ENCODE data around the gene ARVCF. TPM values are rescaled to one million over a fixed set of nuclear protein-coding genes. Genes with fewer than 3 reads are reported as not detected.

ARVCF gene
- total RNA-seq, 4 donors from 2014 or later, result 47.5 to 98.3 (median 80.6) TPM

DNA sequence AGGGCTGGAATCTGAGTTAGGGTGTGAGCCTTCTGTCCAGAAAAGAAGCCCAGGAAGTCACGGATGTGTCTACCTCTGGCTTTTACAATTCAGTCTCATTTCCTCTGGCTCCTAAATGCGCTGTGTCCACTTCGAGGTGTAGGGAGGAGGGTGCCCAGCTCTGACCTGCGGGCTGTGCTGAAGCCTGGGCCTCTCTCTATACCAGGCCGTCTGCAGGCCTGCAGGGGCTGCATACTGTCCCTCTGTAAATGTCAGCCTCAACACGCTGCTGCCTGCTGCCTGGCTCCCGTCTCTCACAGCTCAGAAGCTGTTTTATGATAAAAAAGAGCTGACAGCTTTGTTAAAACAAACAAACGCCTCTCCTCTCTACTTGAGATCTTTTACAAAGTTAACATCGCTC lies 14.5 kb downstream of the ARVCF start:
- Histone ChIP-seq H3K4me3 (no peak overlapping the region), H3K27ac (peak overlapping the region; percentile 24 to 93 (median 70)), H3K9me3 (peaks cover 0 to 15% (median 7%) of the 10 kb centered on the region in 4 donors), H3K27me3 (no peaks in the 10 kb centered on the region), H3K4me1 (peaks cover 0 to 52% (median 30%) of the 10 kb centered on the region in 4 donors), H3K36me3 (no peaks in the 10 kb centered on the region)
- DNase-seq (ENCODE audit: low spot score in 2 of 2), result no peak
- WGBS, 2 donors, result 45 to 47% methylated on average over 9 of the region's 9 CpGs
- TF ChIP-seq, protein P1, sequence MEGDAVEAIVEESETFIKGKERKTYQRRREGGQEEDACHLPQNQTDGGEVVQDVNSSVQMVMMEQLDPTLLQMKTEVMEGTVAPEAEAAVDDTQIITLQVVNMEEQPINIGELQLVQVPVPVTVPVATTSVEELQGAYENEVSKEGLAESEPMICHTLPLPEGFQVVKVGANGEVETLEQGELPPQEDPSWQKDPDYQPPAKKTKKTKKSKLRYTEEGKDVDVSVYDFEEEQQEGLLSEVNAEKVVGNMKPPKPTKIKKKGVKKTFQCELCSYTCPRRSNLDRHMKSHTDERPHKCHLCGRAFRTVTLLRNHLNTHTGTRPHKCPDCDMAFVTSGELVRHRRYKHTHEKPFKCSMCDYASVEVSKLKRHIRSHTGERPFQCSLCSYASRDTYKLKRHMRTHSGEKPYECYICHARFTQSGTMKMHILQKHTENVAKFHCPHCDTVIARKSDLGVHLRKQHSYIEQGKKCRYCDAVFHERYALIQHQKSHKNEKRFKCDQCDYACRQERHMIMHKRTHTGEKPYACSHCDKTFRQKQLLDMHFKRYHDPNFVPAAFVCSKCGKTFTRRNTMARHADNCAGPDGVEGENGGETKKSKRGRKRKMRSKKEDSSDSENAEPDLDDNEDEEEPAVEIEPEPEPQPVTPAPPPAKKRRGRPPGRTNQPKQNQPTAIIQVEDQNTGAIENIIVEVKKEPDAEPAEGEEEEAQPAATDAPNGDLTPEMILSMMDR (IDR thresholded peaks at IDR 0.05), result no peak
- TF ChIP-seq EP300 (IDR thresholded peaks at IDR 0.05) (no peak), POLR2A (IDR thresholded peaks at IDR 0.05) (no peak)

DNA sequence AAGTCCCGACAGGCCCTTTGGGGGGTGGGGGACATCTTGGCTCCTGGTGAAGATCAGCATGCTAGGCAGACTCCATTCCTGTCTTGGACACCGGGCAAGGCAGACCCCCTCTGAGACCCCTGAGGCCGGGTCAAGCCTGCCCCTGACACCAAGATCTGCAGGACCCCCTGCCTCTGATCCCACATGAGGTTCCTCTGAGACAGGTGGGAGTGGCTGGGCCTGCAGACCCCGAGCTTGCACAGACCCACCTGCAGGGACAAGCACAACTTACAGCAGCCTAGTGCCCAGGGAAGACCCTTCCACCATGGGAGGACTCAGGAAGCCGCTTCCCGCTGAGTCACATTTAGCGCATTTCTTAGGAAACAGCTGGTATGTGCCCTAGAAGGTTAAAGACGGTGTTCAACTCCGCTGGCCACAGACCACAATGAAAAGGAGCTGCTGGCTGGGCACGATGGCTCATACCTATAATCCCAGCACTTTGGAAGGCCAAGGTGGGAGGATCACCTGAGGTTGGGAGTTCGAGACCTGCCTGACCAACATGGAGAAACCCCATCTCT lies 15.5 kb downstream of the ARVCF start:
- Histone ChIP-seq H3K36me3 (no peaks in the 10 kb centered on the region), H3K27me3 (no peaks in the 10 kb centered on the region), H3K27ac (peak overlapping the region in 3 of 4 donors; percentile 6 to 93 (median 87)), H3K9me3 (peaks cover 0 to 15% (median 7%) of the 10 kb centered on the region in 4 donors), H3K4me1 (peaks cover 0 to 62% (median 39%) of the 10 kb centered on the region in 4 donors), H3K4me3 (no peak overlapping the region)
- TF ChIP-seq, protein P1 (IDR thresholded peaks at IDR 0.05), result no peak
- TF ChIP-seq POLR2A (IDR thresholded peaks at IDR 0.05) (no peak), EP300 (IDR thresholded peaks at IDR 0.05) (no peak)
- WGBS, 2 donors, result 72 to 75% methylated on average over 11 of the region's 11 CpGs
- DNase-seq (ENCODE audit: low spot score in 2 of 2), result no peak

DNA sequence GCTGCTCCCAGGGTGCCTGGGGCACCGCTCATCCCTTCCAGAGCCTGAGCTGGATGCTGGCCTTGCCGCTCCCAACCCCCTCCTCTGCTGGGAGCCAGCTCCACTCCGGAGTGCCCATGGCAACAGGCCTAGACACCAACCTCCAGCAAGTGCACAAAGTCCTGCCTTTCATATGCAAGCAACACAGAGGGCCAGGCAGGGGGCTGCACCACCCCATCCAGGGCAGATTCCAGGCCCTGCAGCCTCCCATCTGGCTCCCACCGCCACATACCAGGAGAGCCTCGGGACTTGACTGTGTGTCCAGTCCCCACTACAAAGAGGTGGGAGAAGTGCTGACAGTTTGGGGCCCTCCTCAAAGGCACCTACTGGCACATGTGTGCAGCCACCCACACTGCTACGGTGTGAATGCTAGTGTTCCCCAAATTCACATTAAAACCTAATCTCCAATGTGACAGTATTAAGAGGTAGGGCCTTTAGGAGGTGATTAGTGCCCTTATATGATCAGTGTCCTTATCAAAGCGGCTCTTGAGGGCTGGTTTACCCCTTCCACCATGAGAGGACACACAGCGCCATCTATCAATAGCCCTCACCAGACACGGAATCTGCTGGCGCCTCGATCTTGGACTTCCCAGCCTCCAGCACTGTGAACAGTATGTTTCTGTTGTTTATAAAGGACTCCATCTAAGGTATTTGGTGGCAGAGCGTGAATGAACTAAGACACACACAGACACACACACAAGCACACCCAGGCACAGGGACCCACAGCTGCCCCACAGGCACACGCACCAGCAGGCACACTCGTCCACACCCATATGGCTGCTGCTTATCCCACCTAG lies 16.2 kb downstream of the ARVCF start:
- Histone ChIP-seq H3K4me3 (no peak overlapping the region), H3K36me3 (no peaks in the 10 kb centered on the region), H3K4me1 (peaks cover 0 to 69% (median 45%) of the 10 kb centered on the region in 4 donors), H3K9me3 (peaks cover 0 to 15% (median 7%) of the 10 kb centered on the region in 4 donors), H3K27me3 (no peaks in the 10 kb centered on the region), H3K27ac (peak overlapping the region; percentile 21 to 93 (median 78))
- 46 to 48% methylated on average over 10 to 14 of the region's 14 CpGs for WGBS, 2 donors
- TF ChIP-seq, protein P1 (IDR thresholded peaks at IDR 0.05), result peak in 1 of 5 experiments; percentile 6
- TF ChIP-seq POLR2A (IDR thresholded peaks at IDR 0.05) (no peak), EP300 (IDR thresholded peaks at IDR 0.05) (peak in 1 of 2 donors; percentile 23)
- no peak for DNase-seq (ENCODE audit: low spot score in 2 of 2)

DNA sequence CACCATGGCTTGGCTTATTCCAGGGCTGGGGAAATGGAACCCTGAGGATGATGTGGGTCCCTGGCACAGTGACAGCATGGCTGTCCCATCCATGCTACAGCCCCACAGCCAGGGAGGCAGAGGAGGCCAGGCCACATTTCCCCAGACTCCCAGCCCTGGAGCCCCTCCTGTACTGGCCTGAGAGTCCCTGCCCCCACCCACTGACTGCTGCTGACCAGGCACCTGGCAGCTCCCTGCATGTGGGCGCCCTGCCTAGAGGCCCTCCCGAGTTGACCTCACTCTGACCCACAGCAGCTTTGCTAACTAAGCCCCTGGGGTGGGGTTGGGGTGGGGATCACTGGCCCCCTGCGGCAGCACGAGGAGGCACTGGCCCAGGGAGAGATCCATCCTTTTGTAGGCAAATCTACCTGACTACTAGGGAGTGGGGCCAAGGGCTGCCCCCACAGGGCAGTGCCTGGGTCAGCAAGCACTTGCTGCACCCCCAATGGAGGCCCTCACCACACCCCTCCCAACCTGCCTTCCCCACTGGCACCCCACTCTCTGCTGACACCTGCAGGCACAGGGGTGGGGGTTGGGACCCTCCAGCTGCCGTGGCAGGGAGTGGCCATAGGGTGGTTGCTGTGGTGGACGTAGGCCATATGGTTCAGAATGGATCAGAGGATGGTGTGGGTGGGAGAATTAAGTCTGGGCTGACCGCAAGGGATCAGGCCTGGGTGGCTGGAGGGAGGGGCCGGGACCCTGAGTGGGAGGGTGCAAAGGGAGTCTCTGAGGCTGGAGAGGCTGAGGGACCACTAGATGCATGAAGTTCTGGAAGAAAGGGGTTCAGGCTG lies 17.4 kb downstream of the ARVCF start:
- Histone ChIP-seq H3K36me3 (no peaks in the 10 kb centered on the region), H3K4me1 (peaks cover 0 to 79% (median 47%) of the 10 kb centered on the region in 4 donors), H3K27ac (peak overlapping the region in 3 of 4 donors; percentile 70 to 93 (median 87)), H3K4me3 (no peak overlapping the region), H3K27me3 (no peaks in the 10 kb centered on the region), H3K9me3 (peaks cover 0 to 10% (median 5%) of the 10 kb centered on the region in 4 donors)
- 33 to 40% methylated on average over 4 to 8 of the region's 8 CpGs for whole genome bisulfite sequencing, 2 donors
- DNase-seq (ENCODE audit: low spot score in 2 of 2), result no peak
- no peak for TF ChIP-seq EP300 (IDR thresholded peaks at IDR 0.05)
- TF ChIP-seq, protein P1 (IDR thresholded peaks at IDR 0.05), result no peak
- no peak for TF ChIP-seq POLR2A (IDR thresholded peaks at IDR 0.05)
